ENCODE data around the gene BCORL1. TPM values are rescaled to one million over a fixed set of nuclear protein-coding genes. Genes with fewer than 3 reads are reported as not detected.
A peak's percentile ranks its signal among the peaks of the same experiment; 100 is the strongest.

The BCORL1 gene
- total and polyA plus RNA-seq, 2 donors from 2014 or later, result 3.9 to 14.1 TPM

GRCh38 chrX:130085551-130086446, 103.4 kb downstream of the BCORL1 start:
- Histone ChIP-seq H3K9me3 (ENCODE audit: control insufficient read depth in 2 of 3, insufficient read depth in 1 of 3, low read length in 3 of 3) (no peaks in the 10 kb centered on the region), H3K9ac (ENCODE audit: low read length in 3 of 3) (no peak overlapping the region), H3K4me3 (ENCODE audit: low read length in 3 of 3) (no peak overlapping the region), H3K4me1 (ENCODE audit: control insufficient read depth in 2 of 3, insufficient read depth in 2 of 3, low read depth in 1 of 3, low read length in 3 of 3) (peaks cover 0 to 10% (median 0%) of the 10 kb centered on the region in 3 donors), H3K27ac (ENCODE audit: low read depth in 2 of 2, low read length in 2 of 2) (peak overlapping the region in 1 of 2 donors; percentile 60), H3K27me3 (ENCODE audit: control insufficient read depth, insufficient read depth, low read length) (no peaks in the 10 kb centered on the region), H3K36me3 (ENCODE audit: control insufficient read depth in 2 of 3, insufficient read depth in 3 of 3, low read length in 3 of 3) (no peaks in the 10 kb centered on the region)
- FAIRE-seq (no peak), DNase-seq (no peak)
- TF ChIP-seq CTCF (IDR thresholded peaks at IDR 0.05; ENCODE audit: borderline replicate concordance, extremely low read depth, insufficient read depth), result no peak
- intact Hi-C loops (cut with DNase I), result no loop called here

- intact Hi-C loops (cut with DNase I), result no loop called here
- no peak for TF ChIP-seq CTCF (IDR thresholded peaks at IDR 0.05; ENCODE audit: borderline replicate concordance, extremely low read depth, insufficient read depth)
- FAIRE-seq (no peak), DNase-seq (no peak)
- no peaks in the 10 kb centered on the region for H3K36me3 ChIP-seq (ENCODE audit: control insufficient read depth in 2 of 3, insufficient read depth in 3 of 3, low read length in 3 of 3)
- H3K9me3 ChIP-seq (ENCODE audit: control insufficient read depth in 2 of 3, insufficient read depth in 1 of 3, low read length in 3 of 3), result no peaks in the 10 kb centered on the region
- H3K9ac ChIP-seq (ENCODE audit: low read length in 3 of 3), result no peak overlapping the region
- H3K4me3 ChIP-seq (ENCODE audit: low read length in 3 of 3), result no peak overlapping the region
- H3K27me3 ChIP-seq (ENCODE audit: control insufficient read depth, insufficient read depth, low read length), result no peaks in the 10 kb centered on the region
- peaks cover 0 to 9% (median 0%) of the 10 kb centered on the region in 3 donors for H3K4me1 ChIP-seq (ENCODE audit: control insufficient read depth in 2 of 3, insufficient read depth in 2 of 3, low read depth in 1 of 3, low read length in 3 of 3)
- H3K27ac ChIP-seq (ENCODE audit: low read depth in 2 of 2, low read length in 2 of 2), result peak overlapping the region in 1 of 2 donors; percentile 60
These were observed 104.2 kb downstream of the BCORL1 start for GRCh38 chrX:130086447-130087206.

- no peak overlapping the region for H3K4me3 ChIP-seq (ENCODE audit: low read length in 3 of 3)
- intact Hi-C loops (cut with DNase I), result no loop called here
- TF ChIP-seq CTCF (IDR thresholded peaks at IDR 0.05; ENCODE audit: borderline replicate concordance, extremely low read depth, insufficient read depth), result no peak
- H3K27ac ChIP-seq (ENCODE audit: low read depth in 2 of 2, low read length in 2 of 2), result no peak overlapping the region
- no peaks in the 10 kb centered on the region for H3K27me3 ChIP-seq (ENCODE audit: control insufficient read depth, insufficient read depth, low read length)
- peak in 1 of 5 donors; percentile 18 for DNase-seq
- no peak for FAIRE-seq
- no peak overlapping the region for H3K9ac ChIP-seq (ENCODE audit: low read length in 3 of 3)
- peaks cover 0 to 6% (median 0%) of the 10 kb centered on the region in 3 donors for H3K4me1 ChIP-seq (ENCODE audit: control insufficient read depth in 2 of 3, insufficient read depth in 2 of 3, low read depth in 1 of 3, low read length in 3 of 3)
- no peaks in the 10 kb centered on the region for H3K9me3 ChIP-seq (ENCODE audit: control insufficient read depth in 2 of 3, insufficient read depth in 1 of 3, low read length in 3 of 3)
- H3K36me3 ChIP-seq (ENCODE audit: control insufficient read depth in 2 of 3, insufficient read depth in 3 of 3, low read length in 3 of 3), result no peaks in the 10 kb centered on the region
These were observed 107.9 kb downstream of the BCORL1 start for GRCh38 chrX:130090364-130090763.

Data from kidney (tissue), 14 donors.